D341Med (cell line): Measurements from ENCODE around the gene DMRT1.
"Not testable (repeated sequence)": the region's sequence is repeated elsewhere in the genome, so short reads cannot be mapped to it uniquely, and the experiment has no call there.

ENCODE experiments used
- DNase-seq: peaks from one replicate; pipeline ENCODE4 v3.0.0; 2012; ENCODE audit warnings: low spot score

The DMRT1 gene

DNA sequence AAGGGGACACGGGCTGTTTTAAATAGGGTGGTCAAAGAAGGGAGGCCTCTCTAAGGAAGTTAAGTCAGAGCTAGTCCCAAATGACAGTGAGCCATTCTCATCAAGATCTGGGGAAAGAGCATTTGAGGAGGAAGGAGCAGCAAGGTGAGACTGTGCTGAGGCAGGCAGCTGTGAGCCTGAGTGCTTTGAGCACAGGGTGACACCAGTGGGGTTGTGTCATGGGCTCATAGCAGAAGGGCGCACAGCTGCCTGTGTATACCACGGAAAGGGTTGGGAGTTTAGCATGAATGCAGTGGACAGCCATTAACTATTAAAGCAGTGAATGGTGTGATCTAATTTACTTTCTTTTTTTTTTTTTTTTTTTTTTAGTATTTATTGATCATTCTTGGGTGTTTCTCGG, 19.2 kb downstream of the DMRT1 start:
- DNase-seq, result no peak

DNA sequence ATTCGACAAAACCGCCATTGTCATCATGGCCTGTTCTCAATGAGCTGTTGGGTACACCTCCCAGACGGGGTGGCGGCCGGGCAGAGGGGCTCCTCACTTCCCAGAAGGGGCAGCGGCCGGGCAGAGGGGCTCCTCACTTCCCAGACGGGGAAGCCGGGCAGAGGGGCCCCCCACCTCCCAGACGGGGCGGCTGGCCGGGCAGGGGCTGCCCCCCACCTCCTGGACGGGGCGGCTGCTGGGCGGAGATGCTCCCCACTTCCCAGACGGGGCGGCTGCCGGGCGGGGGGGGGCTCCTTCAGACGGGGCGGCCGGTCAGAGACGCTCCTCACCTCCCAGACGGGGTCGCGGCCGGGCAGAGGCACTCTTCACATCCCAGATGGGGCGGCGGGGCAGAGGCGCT, 20.0 kb downstream of the DMRT1 start:
- not testable (repeated sequence) for DNase-seq

GRCh38 chr9:875119-875962, 33.8 kb downstream of the DMRT1 start:
- no peak for DNase-seq

GRCh38 chr9:876425-876824, 34.9 kb downstream of the DMRT1 start:
- no peak for DNase-seq

GRCh38 chr9:878239-878638, 36.7 kb downstream of the DMRT1 start:
- no peak for DNase-seq

DNA sequence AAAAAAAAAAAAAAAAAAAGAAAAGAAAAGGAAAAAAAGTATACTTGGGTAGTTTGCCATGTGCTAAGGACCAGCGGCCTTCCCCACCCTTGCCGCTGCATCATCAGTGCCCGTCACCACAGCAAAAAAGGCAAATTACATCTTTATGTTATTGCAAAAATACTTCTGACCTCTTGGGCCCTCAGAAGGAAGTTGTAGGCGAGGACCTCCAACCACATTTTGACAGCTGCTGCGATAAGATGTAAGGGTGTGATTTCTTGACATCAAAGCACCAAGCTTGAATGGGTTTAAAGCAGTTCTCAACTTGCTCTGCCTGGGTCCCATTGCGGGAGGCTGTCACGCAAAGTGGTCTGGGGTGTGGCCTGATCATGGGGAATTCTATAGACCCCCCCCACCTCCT, 39.2 kb downstream of the DMRT1 start:
- no peak for DNase-seq

GRCh38 chr9:882416-882924, 41.0 kb downstream of the DMRT1 start:
- no peak for DNase-seq

DNA sequence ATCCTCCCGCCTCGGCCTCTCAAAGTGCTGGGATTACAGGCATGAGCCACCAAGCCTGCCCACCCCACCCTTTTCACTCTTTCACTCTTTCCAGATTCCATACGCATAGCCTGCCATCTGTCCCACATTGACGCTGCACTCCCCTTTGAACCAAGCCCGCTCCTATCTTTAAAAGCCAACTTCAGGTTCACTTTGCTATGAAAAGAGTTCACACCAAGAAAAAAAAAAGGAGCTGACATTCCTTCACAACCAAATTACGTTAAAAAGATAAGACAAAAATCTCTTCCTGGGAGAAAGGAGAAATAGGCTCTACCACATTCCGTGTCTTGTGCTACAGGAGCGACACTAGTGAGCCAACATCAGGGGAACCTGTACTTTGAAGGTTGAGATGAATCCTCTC, 41.5 kb downstream of the DMRT1 start:
- DNase-seq, result no peak

DNA sequence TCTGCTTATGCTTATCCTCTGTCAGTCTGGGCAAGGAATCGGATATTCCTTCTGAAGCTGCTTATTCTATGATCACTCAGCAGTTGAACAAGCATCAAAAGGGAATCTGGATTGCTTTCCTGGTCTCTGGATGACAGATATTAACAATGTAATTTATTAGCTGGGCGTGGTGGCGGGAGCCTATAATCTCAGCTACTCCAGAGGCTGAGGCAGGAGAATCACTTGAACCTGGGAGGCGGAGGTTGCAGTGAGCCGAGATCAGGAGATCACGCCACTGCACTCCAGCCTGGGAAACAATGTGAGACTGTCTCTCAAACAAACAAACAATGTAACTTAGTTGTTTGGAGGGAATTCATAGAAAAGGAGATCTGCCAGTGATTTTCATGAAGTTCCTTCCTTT, 45.4 kb downstream of the DMRT1 start:
- DNase-seq, result peak; percentile 48

DNA sequence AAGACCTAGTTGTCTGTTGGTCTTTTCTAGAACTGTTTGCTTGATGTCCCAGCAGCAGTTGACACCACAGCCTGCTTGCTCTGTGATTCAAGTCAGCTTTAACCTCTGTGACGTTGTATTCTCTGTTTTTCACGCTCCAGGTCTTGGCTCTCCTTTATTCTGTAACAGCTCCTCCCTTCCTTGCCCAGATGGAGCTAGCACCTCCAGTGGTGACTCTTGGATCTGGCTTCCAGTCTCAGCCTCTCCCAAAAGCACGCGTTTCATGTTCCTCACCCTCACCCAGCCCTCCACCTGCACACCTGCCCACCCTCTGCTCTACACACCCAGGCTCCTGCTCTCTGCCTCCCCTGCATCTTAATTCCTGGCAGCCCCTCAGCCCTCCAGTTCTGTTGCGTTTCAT, 50.6 kb downstream of the DMRT1 start:
- no peak for DNase-seq

DNA sequence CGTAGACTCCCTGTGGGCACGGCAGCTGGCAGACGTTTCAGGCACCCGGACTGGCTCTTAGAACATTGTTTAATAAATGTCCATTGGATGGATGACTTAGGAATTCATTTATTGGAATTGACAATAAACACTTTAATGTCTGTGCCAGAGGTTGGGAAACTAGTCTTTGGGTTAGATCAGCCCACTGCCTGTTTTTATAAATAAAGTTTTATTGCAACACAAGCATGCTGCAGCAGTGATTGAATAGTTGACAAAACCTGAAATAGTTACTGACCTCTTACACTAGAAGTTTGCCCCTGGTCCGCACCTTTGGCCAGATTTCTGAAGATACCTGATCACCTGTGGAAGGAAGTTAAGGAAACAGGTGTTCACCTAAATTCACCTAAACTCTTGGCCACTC, 51.6 kb downstream of the DMRT1 start:
- no peak for DNase-seq

DNA sequence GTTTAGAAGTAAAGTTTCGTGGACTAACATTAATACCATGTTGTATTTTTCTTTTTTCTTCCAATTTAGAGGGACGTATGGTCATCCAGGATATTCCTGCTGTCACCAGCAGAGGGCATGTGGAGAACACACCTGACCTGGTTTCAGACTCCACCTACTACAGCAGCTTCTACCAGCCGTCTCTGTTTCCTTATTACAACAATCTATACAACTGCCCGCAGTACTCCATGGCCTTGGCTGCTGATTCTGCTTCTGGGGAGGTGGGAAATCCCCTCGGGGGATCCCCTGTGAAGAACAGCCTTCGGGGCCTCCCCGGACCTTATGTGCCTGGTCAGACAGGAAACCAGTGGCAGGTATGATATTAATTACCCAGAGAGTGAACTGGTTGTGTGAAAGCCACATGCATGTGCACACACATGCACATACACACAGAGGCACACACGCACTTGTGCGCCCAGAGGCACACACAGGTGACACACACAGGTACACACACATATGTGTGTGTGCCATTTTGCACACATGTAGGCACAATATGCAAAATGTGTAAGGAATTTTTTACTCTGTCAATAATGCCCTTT, 52.4 kb downstream of the DMRT1 start:
- DNase-seq, result peak; percentile 72

- DNase-seq, result no peak
These were observed 58.1 kb downstream of the DMRT1 start for GRCh38 chr9:899440-900184.

- DNase-seq, result no peak
These were observed 62.4 kb downstream of the DMRT1 start for GRCh38 chr9:903886-904285.

DNA sequence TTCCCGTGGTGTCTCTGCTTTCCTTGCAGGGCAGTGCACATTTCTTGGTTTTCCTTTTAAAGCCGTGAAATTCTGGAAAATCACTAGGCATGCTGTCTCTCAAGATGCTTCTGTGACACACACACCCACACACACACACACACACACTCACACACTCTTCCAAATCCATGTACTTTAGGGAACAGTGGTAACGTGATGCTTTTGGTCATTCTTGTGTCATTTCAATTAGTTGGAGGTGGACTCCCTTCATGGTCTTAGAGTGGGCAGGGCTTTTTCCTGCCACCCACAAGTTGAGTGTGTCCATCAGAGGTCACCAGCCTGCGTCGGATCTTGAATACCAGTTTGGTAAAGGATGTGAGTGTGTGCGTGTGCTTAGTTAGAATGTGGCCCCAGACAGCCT, 64.4 kb downstream of the DMRT1 start:
- no peak for DNase-seq

GRCh38 chr9:908536-909205, 67.2 kb downstream of the DMRT1 start:
- DNase-seq, result no peak

- no peak for DNase-seq
These were observed 69.5 kb downstream of the DMRT1 start for GRCh38 chr9:911005-911404.

- no peak for DNase-seq
These were observed 71.3 kb downstream of the DMRT1 start for GRCh38 chr9:912776-913175.

- not testable (repeated sequence) for DNase-seq
These were observed 72.0 kb downstream of the DMRT1 start for GRCh38 chr9:913526-913925.

DNA sequence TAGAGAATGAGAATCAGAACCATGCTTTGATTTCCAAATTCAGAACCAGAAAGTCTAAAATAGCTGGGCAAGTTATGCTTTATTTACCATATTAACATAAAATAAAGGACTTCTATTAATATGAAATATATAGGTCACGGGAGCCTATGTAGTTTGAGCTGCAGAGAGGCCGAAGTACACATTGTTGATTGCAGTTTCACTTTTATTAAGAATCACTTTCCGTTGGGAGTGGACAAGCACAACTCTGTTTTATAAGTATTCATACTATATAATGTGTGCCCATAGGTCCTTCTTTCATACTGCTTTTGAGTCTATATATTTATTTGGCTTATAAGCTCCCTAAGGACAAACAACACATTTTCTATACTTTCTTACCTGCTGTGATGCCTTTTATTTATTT, 76.2 kb downstream of the DMRT1 start:
- no peak for DNase-seq

DNA sequence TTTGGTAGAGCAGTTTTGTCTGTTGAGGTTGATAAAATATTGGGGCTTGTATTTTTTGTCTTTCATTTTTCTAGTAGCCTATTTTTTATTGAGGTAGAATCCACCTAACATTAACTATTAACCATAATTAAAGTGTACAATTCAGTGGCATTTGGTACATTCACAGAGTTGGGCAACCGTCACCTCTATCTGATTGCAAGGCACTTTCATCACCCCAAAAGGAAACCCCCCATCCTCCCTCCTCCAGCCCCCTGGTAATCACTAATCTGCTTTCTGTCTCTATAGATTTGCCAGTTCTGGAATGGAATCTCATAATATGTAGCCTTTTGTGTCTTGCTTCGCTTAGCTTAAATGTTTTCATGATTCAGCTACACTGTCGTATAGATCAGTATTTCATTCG, 79.4 kb downstream of the DMRT1 start:
- no peak for DNase-seq

DNA sequence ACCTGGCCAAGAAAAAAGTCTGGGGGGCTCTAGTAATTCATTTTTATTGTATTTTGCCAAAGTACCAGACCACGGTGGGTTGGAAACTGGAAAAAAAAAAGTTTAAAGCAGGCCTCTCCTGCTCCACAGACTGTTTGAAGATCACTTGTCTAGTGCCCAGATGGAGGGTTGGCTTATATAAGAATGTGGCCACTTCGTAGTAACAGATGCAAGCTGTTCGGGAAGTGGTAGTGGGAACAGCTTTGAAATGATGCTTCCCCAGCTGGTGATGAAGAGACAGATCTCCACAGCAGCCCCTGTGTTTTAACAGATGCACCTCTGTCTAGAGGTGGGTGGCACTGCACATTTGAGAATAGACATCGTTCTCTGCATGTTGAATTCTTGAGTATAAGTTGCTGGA, 80.7 kb downstream of the DMRT1 start:
- no peak for DNase-seq
